Activated T-helper 9 cell treated with anti-CD3 and anti-CD28 coated beads, Interleukin-2, amount 50 U/mL, for 16 hours (primary cell): ENCODE measurements around the gene IQGAP3.

Source experiments
- DNase-seq: peaks from one replicate; pipeline ENCODE4 v3.0.0-alpha.2; 2020; ENCODE audit warnings: low read depth

The IQGAP3 gene

DNA sequence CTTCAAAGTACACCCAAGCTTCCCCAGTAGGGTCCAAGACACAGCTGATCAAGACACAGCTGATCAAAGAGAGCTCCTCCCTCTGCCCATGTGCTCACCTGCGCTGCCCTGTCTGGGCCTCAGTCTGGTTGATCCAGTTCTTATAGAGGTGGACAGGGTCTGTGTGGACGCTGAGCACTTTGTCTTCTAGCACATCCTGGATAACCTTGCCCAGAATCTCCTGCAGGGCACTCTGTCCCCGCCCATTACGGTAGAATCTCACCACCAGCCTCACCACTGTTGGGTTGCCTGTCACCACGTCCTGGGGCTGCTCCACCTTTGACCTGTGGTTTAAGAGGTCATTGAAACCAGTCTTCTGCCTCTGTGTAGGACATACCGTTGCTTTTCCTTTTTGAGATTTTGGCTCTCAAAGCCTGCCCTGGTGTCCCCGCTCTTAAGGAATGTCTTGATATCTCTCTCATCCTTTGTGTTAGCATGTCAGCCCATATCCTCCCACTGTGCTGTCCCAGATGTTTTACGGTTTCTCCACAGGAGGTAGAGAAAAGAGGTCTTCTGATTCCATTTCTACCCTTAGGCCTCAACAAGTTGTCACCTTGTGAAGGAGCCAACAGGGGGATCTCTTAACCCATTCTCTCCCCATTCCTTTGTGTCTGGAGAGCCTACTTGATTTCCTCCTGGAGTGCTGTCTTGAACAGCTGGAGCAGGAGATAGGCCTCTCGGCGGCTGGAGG lies 33.5 kb downstream of the IQGAP3 start:
- no peak for DNase-seq

DNA sequence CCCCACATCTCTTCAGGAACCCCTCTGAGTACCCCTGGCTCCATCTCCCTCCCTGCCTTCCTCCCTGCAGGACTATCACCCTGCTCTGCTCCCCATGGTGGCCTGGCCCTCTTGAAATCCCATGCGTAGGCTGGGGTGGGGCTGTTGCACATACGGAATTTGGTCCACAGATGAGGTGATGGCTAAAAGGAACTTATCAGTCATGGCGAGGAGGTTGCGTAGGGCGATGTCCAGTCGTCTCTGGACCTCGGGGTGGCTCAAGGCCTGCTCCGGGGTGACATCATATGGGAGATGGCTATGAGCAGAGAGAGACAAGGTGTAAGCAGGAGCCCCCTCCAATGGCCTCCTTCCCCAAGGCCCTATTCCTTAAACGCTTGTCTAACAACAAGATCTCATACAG lies 35.3 kb downstream of the IQGAP3 start:
- no peak for DNase-seq

DNA sequence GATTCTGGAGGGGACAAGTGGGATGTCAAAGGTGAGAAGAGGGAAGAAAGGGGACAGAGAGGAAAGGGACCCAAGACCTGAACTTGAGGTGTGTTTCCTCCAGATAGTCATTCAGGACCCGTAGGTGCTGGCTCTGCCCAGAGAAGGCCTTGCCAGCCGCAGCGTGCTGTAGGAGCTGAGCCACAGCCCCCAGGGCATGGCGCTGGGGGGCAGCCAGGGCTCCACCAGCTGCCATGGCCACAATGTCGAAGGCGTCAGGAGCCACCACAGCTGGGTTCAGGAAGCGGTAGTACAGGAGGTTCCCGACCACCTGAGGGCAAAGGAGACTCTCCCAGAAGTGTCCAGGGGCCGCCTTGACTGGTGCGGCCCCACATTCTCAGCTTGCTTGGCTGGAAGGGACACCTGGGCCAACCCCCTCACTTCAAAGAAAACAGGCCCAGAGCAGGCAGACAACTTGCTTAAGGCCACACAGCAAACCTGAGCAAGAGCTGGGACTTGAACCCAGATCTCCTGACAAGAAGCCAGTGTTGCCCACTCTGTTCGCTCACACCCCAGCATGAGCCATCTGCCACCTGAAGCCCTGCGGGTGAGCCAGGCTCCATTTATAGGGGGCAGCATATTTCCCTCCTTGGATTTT lies 37.8 kb downstream of the IQGAP3 start:
- DNase-seq: no peak

DNA sequence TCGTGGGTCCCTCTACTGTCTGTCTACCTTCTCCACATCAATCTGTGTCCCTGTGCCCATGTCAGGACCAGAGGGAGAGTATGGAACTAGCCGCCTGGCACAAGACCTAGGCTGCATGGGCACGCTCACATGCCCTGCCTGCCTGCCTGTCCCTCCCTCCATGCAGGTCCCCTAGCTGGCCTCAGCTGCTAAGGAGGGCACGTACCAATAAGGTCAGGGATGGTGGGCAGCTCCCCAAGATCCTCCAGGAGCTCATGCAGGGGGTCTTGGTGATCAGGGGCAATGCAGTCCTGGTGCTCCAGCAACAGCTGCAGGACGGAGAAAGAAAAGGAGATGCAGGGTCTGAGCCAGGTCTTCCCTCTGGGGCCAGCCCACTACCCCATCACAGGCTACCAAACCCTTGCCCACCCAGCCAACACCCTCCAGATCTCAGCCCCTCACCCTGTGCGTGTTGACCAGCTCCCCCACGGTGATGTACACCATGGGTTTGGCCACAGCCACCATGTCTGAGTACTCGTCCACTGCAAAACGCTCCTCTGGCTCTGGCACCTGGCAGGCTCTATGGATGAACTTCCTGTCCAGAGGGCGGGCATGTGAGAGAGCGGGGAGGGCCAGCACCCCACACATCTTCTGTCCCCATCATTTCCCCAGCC lies 38.7 kb downstream of the IQGAP3 start:
- DNase-seq: no peak

DNA sequence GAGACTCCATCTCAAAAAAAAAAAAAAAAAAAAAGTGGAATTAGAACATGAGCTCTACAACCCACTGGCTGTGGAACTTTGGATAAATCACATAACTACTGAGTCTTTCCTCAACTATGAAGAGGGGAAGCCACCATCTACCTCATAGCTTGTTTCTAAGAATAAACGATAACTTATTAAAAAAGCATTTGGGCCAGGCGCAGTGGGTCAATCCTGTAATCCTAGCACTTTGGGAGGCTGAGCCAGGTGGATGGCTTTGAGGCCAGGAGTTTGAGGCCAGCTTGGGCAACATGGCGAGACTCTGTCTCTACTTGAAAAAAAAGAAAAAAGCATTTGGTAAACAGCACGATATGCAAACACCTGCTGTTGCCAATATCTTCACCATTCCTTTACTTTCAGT lies 40.0 kb downstream of the IQGAP3 start:
- DNase-seq: no peak

DNA sequence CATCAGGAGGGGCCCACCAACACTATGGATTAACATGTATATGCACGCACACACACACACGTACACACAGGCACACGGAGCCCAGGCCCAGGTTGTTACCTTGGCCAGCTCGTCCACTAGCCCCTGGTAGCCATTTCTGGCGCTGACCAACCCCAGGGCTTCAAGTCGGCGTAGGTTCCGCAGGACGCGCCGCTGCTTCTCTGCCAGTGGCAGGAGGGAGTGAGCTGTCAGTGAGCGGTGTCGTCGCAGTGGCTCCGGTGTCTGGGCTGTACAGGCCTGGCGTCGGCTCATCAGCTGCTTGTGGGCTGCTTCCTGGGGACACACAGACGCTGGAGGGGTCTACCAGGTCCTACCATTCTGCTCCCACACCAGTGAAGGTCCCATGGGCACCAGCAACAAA lies 42.4 kb downstream of the IQGAP3 start:
- DNase-seq: no peak

DNA sequence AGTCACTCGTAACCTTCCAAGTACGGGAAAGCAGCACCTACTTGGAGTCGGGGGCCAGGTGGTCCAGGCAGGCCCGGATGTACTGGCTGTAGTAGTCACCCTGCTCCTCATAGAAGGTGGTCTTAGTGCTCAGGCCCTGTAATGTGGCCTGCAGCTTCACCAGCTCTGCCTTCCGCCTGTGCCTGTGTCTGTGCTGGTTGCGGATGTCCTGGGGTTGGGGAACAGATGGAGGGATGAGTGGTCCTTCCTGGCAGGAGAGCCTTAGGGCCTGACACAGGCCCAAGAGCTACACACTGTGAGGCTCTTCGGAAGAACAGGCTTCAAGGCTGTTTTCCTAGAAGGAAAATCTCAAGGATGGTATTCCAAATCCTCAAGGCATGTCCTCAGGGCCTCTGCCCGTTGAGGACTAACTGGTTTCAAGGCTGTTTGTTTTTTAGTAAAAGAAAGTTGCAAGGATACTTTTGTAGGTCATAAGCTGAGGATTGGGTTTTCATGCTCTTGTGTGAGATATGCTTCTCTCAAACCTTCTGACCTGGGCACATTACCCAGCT lies 43.4 kb downstream of the IQGAP3 start:
- DNase-seq: no peak

DNA sequence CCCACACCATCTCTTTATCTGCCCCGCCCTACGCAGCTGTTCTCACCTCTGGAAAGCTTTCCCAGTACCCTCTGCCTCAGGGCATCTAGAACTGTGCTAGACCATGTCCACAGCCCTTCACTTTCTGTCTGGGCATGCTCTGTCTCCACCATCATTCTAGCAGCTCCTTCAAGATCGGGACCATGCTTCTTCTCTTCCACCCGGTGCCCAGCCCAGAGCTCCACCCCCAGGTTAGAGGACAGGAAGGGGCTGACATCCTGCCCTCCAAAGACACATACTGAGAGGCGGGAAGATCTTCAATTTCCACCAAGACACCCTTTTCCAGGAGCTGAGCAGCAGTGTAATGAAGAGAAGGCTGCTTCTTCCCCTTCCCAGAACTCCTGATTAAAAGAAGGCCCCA lies 44.1 kb downstream of the IQGAP3 start:
- no peak for DNase-seq

DNA sequence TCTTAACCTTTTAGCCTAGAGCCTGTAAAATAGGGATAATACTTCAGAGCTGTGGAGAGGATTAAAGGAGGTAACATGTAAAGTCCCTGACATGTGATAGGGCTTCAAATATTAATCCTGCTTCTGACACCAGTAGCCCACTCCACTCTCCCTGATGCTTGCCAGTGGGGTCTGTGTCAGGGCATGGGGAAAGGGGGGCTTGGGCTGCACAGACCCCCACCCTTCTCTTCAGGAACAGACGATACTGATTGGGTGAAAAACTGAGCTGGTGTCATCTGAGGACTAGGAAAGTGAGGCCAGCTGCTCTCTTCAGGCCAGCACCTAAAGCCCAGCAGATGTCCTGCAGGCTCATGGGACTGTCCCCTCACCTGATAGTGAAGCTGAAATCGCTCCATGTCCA lies 44.8 kb downstream of the IQGAP3 start:
- DNase-seq: no peak

DNA sequence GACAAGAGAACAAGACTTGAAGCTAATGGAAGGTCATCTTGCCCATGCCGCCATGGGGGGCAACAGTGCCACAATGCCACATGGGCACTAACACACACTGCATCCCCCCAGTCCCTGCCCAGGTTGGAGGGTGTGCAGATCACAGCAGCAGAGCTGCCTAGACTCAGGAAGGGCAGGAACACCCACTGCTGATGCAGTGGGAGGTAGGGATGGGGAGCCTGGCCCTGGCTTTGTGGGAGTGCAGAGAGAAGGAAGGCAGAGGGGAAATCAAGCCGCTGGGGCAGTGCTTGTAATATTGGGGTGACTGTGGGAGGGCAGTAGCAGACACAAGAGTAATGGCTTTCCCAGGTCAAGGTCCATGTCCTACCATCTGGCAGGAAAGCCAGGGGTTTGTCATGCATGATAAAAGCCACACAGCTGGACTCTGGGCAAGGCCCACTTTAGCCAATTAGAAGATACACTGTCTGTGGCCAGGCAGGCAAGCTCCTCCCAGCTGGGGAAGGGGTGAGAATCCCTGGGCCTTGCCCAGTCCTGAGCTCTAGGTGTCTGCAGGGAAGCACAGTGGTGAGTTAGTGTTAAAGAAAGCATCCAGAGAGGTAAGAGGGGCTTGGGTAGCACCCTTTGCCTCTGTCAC lies 46.4 kb downstream of the IQGAP3 start:
- no peak for DNase-seq

DNA sequence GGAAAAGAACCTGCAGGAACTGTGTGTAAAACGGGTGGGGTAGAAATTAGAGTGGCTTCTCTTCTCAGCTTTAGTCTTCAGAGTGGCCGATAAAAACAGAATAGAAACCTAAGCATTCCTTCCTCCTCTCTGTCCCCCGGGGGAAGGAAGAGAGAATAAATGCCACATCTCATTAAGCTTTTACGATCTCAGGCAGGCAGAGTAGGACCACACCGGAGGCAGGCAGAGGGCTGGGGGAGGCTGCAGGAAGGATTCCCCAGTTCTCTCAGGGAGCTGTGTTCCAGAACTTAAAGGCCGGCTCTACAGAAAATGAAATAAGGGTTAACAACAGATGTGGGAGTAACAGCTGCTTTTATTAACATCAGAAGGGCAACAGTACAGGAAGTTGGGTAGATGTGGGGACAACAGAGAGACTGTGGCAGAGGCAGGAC lies 47.3 kb downstream of the IQGAP3 start:
- no peak for DNase-seq

DNA sequence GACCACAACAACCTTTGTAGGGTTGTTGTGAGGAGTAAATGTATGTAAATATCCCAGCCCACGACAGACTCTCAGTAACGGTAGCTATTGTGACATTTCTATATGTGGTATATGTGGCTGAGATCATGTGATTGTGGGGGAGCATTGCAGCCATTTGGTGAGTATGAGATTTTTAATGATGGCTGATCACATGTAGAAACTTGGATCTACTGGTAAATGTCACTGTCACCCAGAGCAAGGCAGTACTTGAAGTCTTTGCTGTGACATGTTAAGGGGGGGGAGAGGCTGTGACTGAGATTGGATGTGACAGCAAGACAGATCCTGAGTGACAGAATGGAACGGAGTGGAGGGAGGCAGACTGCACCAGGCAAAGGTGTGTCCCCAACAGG lies 47.9 kb downstream of the IQGAP3 start:
- DNase-seq: no peak

DNA sequence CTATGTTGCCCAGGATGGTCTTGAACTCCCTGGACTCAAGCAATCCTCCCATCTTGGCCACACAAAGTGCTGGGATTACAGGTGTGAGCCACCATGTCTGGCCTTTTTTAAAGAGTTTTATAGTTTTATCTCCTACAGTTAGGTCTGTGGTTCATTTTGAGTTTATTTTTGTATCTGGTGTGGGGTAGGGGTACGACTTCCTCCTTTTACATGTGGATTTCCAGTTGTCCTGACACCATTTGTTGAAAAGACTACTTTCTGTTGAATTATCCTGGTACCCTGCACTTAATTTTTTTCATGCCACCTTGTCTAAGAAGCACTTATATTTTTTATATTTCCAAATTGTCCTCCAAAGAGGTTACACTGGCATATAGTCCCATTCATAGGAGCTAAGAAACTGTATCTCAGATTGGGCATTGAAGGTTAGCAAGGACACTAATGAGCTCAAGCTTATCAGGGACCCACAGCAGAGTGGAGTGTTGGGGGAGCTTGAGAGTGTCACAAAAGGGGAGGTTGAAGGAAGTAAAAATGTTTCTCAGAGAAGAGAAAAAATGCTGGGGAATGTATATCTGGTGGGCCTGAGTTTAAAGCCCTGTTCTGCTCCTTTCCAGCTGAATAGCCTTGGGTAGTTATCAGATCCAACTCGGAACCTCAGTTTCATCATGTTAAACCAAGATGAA lies 48.4 kb downstream of the IQGAP3 start:
- no peak for DNase-seq

DNA sequence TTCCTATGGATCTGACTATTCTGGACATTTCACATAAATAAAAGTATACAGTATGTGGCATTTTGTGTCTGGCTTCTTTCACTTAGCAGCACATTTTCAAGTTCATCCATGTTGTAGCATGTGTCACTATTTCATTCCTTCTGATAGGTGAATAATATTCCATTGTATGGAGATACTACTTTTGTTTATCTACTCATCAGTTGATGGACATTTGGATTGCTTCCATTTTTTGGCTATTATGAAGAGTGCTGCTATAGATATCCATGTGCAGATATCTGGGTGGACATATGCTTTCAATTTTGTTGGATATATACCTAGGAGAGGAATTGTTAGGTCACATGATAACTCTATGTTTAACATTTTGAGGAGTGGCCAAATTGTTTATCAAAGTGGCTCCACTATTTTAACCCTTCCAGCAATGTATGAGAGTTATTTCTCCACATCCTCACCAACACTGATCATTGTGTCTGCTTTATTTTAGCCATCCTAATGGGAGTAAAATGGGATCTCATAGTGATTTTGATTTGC lies 49.9 kb downstream of the IQGAP3 start:
- DNase-seq: no peak

DNA sequence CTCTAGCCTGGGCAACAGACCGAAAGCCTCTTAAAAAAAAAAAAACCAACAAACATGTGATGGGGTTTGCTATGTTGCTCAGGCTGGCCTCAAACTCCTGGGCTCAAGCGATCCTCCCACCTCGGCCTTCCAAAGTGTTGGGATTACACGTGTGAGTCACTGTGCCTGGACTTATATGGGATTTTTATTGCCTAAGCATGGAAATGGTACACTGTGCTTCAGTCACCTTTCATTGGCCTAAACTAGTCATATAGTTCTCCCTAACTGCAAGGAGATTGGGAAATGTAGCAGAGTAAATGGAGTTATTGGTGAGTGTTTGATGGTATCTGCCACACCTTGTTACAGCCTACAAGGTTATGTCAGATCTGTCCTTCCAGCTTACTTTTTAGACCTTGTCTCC lies 54.6 kb downstream of the IQGAP3 start:
- no peak for DNase-seq

DNA sequence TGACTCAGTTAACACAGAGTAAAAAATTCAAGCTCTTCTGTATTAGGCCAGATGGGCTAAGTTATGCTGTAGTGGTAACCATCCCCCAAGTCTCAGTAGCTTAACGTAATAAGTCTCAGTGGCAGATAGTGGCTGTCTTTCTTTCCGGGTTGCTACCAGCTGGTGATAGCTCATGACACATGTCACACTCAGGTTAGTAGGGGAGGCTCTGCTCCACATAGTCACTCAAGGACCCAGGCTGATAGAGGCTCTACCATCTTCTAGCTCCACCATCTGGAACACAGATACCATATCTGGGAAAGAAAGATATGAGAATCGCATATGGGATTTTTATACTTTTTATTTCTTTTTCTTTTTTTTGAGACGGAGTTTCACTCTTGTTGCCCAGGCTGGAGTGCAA lies 55.5 kb downstream of the IQGAP3 start:
- DNase-seq: no peak

DNA sequence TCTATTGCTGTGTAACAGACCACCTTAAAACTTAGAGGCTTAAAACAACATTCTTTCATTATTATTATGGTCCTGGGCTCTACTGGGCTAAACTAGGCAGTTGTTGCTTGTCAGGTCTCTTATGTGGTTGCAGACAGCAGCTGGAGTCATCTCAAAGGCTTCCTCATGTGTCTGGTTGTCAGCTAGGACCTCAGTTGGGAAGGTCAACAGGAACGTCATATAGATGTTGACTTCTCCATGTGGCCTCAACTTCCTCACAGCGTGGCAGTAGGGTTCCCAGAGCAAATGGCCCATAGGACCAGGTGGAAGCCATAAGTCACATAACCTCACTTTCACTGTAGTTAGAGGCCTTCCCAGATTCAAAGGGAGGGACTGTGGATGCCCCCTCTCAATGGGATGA lies 56.4 kb downstream of the IQGAP3 start:
- DNase-seq: no peak

DNA sequence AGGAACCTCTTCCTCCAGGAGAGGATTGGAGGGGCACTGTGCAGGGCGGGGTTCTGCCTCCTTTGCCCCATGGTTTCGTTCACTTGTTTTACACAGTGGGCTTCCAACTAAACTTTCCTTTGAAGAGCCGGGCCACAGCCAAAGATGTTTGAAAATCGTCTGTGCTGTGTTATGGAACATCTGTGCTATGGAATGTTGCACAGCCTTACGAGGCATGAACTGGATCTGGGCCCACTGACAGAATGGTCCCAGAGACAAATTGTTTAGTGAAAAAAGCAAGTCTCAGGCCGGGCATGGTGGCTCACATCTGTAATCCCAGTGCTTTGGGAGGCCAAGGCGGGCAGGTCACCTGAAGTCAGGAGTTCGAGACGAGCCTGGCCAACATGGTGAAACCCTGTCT lies 59.2 kb downstream of the IQGAP3 start:
- DNase-seq: no peak

DNA sequence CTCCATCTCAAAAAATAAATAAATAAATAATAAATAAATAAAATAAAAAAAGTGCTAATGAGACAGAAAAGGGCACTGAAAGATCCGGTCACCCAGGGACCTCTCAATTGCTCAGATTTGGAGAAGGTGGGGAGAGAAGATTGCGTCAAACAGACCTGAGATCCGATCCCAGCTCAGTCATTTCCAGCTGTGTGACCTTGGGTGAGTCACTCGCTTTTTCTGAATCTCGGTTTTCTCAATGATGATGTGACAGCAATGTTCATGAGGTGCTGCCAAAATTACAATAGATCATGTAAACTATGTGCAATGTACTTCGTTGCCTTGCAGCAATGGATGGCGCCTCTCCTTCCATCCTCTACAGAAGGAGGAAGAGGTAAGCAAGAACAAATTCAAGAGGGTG lies 60.7 kb downstream of the IQGAP3 start:
- DNase-seq: no peak

DNA sequence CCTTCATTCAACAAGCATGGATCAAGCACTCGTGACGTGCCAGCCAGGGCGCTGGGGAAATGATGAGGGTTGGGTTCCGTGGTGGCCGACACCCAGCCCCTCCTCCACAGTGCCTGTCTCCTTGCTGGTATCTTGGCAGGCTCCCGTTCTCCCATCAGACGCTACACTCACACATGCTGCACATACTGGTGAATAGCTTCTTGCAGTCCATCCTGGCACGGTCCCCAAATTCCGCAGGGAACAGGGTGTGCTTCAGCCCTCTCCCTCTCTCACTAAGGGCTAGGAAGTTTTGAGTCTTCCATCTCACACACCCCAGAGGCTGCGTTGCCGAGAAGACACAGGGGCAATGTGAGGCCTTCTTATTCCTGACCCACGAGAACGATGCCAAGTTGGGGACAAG lies 61.7 kb downstream of the IQGAP3 start:
- no peak for DNase-seq

DNA sequence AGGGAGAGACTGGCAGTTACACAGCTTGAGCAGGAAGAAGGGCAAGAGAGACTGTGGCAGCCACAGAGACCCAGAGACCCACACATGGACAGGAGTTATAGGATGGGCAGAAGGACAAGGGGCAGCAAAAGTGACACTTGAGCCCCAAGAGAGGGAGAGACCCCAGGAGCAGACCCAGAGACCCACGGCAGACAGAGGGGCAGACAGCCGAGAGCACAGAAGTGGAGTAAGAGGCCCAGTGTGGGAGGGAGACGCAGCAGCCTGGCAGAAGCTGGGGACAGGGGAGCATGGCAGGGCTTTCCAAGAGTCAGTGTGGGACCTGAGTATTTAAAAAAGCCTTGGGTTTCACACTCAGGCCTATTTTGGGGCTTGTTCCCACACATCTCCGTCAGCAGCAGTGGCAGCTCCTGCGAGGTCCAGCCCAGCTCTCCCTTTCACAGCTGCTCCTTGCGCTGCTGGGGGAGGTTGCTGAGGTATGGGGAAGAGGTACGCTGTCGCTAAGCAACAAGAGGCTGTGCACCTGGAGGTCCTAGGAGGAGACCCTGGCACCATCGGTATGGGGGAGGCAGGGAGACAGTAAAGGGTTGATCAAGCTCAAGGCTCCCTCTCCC lies 62.8 kb downstream of the IQGAP3 start:
- no peak for DNase-seq

DNA sequence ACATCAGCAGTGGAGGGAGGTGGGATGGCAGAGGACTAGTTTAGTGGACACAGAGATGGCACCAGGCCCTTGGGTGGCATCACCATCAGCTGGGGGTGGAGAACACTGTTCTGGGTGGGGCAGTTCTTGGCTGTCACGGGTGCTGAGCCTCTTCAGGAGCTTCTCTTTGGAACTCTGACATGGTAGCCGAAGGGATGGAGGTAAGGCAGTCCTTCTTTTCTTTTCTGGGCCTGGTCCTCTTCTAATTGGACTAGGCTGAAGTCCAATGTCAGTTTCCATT lies 63.5 kb downstream of the IQGAP3 start:
- DNase-seq: no peak
